ENCODE results near the gene GABRG3.

Gene GABRG3

DNA sequence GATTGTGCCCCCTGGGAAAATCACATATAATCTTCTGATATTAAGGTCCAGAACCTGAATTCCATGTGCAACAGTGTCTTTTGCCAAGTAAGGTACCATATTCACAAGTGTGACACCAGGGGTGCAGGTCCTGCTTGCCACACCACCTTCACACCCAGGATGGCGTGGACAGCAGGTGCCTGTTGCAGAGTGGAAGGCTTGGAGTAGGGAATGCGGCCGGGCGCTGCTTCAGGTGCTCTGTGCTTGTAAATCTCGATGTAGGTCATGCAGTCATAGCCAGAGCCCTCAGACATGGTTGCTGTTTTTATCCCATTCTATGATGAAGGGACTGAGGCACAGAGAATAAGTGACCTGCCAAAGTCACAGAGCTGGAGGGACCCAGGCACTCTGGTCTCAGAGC, 34.5 kb upstream of the GABRG3 start:
- TF ChIP-seq, protein P1, sequence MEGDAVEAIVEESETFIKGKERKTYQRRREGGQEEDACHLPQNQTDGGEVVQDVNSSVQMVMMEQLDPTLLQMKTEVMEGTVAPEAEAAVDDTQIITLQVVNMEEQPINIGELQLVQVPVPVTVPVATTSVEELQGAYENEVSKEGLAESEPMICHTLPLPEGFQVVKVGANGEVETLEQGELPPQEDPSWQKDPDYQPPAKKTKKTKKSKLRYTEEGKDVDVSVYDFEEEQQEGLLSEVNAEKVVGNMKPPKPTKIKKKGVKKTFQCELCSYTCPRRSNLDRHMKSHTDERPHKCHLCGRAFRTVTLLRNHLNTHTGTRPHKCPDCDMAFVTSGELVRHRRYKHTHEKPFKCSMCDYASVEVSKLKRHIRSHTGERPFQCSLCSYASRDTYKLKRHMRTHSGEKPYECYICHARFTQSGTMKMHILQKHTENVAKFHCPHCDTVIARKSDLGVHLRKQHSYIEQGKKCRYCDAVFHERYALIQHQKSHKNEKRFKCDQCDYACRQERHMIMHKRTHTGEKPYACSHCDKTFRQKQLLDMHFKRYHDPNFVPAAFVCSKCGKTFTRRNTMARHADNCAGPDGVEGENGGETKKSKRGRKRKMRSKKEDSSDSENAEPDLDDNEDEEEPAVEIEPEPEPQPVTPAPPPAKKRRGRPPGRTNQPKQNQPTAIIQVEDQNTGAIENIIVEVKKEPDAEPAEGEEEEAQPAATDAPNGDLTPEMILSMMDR (IDR thresholded peaks at IDR 0.05; ENCODE audit: low read depth, low read length, missing control alignments) = no peak
- DNase-seq (ENCODE audit: extremely low read depth, low read depth) = no peak
- no peak overlapping the region for H3K4me3 ChIP-seq (replicated peaks; ENCODE audit: low read depth, low read length)

DNA sequence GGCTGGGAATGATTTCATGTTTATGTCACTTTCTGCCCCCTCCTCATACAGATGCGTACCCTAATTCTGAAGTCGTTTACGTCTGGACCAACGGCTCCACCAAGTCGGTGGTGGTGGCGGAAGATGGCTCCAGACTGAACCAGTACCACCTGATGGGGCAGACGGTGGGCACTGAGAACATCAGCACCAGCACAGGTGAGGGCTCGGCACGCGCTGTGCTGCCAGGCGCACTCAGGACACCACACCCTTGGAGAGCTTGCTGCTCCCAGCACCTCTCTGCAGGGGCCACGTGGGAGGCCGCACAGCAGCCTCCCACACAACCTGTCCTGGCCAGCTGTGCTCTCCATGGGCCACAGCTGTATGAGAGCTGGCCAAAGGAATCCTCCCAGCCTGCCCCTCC, 33.8 kb upstream of the GABRG3 start:
- TF ChIP-seq, protein P1 (IDR thresholded peaks at IDR 0.05; ENCODE audit: low read depth, low read length, missing control alignments) = no peak
- H3K4me3 ChIP-seq (replicated peaks; ENCODE audit: low read depth, low read length) = no peak overlapping the region
- DNase-seq (ENCODE audit: extremely low read depth, low read depth) = no peak

DNA sequence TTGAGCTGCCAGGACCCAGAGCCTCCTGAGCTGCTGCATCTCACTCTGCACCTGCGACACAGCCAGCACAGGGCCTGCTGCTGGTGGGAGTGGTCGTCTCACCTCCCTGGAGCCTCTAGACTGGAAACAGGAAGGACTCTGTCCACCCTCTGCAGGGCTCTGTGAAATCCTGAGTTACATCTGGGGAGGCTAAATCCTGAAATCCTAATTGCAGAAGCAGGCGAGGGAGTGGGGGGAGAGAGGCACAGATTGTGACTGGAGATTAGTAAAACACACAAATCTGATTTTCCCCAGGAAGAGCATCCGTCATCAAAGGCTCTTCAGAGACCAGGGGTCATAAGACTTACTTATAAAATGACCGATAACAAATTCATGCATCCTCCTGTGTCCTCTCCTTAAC, 31.6 kb upstream of the GABRG3 start:
- no peak overlapping the region for H3K4me3 ChIP-seq (replicated peaks; ENCODE audit: low read depth, low read length)
- TF ChIP-seq, protein P1 (IDR thresholded peaks at IDR 0.05; ENCODE audit: low read depth, low read length, missing control alignments) = no peak
- DNase-seq (ENCODE audit: extremely low read depth, low read depth) = no peak

DNA sequence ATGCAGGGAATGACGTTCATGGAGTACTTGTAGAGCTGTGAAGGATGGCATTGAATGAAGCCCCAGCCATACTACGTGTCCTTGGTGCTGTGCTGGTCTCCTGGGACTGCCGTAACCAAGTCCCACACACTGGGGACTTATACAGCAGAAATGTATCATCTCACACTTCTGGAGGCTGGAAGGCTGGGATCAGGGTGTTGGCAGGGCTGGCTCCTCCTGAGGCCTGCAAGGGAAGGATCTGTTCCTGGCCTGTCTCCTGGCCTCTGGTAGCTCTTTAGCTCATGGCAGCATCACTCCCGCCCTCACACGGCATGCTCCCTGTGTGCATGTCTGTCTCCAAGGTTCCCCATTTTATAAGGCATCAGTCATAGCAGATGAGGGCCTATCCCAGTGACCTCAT, 29.5 kb upstream of the GABRG3 start:
- no peak overlapping the region for H3K4me3 ChIP-seq (replicated peaks; ENCODE audit: low read depth, low read length)

DNA sequence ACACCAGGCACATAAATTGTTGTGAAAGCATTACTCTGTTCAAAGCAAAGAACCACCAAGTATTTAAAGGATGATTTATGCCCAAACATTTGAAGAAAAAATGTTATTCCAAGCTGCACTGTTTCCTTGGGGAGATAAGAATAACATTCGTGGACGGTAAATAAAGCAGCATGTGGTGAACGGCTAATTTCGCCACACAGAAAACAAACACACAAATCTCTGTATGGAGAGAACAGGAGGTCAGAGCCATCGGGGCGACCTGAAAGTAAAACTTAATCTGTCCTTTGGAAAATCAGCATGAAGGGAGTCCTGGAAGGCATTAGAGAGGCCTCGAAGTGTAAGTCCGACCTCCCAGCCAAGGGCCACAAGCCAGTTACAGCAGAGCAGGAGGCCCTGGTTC, 27.1 kb upstream of the GABRG3 start:
- DNase-seq (ENCODE audit: extremely low read depth, low read depth) = no peak
- no peak overlapping the region for H3K4me3 ChIP-seq (replicated peaks; ENCODE audit: low read depth, low read length)
- TF ChIP-seq, protein P1 (IDR thresholded peaks at IDR 0.05; ENCODE audit: low read depth, low read length, missing control alignments) = no peak

More for the DNA sequence above, 29.5 kb upstream of the GABRG3 start:
- no peak for DNase-seq (ENCODE audit: extremely low read depth, low read depth)
- TF ChIP-seq, protein P1 (IDR thresholded peaks at IDR 0.05; ENCODE audit: low read depth, low read length, missing control alignments) = no peak

DNA sequence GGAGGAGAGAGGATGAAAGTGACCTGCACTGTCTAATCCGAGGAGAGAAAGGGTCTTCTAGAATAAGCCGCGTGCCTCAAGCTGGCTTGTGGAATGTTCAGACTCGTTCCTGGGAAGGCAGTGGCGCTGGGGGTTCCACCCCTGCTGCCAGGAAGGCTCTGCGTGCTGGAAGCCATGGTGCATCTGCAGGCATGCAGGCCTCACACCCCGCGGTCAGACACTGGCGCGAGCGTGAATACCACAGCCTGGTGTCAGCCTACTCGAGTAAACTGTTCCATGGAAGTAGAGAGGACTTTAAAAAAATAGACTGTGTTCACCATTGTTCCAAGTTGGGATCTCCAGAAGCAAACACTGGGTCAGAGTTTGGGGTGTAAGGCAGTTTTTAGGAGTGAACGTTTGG, 25.9 kb upstream of the GABRG3 start:
- DNase-seq (ENCODE audit: extremely low read depth, low read depth) = no peak
- no peak overlapping the region for H3K4me3 ChIP-seq (replicated peaks; ENCODE audit: low read depth, low read length)
- TF ChIP-seq, protein P1 (IDR thresholded peaks at IDR 0.05; ENCODE audit: low read depth, low read length, missing control alignments) = no peak

DNA sequence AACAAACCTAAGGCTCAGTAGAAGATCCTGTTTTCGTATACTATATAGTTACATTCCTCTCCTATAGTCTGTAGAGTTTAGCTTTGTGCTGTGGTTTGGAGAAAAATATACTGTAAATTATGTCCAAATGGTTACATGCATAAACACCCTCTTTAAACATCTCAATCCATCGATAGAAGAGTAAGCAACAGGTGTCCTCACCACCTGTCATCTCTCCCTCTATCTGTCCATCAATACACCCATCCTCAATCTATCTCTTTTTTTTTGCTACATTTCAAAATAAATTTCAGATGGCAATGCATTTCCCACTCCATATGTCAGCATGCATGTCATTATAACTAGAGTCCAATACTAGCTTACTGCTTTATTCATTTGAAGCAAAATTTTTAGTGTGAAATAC, 21.0 kb upstream of the GABRG3 start:
- TF ChIP-seq, protein P1 (IDR thresholded peaks at IDR 0.05; ENCODE audit: low read depth, low read length, missing control alignments) = no peak
- no peak overlapping the region for H3K4me3 ChIP-seq (replicated peaks; ENCODE audit: low read depth, low read length)
- no peak for DNase-seq (ENCODE audit: extremely low read depth, low read depth)
